Stimulated activated CD4-positive, alpha-beta T cell treated with anti-CD3 and anti-CD28 coated beads, Interleukin-4, amount 100 ng/mL, for 48 hours (primary cell): ENCODE data around the gene ANKRD23.

Source experiments
- DNase-seq, 2 donors: peaks; one replicate each; pipeline ENCODE4 v3.0.0-alpha.2; 2020; ENCODE audit warnings: low read depth in 2 of 2

Gene ANKRD23

GRCh38 chr2:96838345-96839292 is 5.2 kb downstream of the ANKRD23 start:
- no peak for DNase-seq

- no peak for DNase-seq
These were observed 6.2 kb downstream of the ANKRD23 start for GRCh38 chr2:96837575-96837974.

- DNase-seq, result no peak
These were observed 8.0 kb downstream of the ANKRD23 start for GRCh38 chr2:96835830-96836229.

- DNase-seq, result no peak
These were observed 10.9 kb downstream of the ANKRD23 start for GRCh38 chr2:96832754-96833507.

- no peak for DNase-seq
These were observed 11.4 kb downstream of the ANKRD23 start for GRCh38 chr2:96832408-96832753.

GRCh38 chr2:96831679-96832078 is 12.1 kb downstream of the ANKRD23 start:
- DNase-seq, result no peak

GRCh38 chr2:96830044-96830562 is 13.7 kb downstream of the ANKRD23 start:
- no peak for DNase-seq

GRCh38 chr2:96828874-96829273 is 14.9 kb downstream of the ANKRD23 start:
- DNase-seq, result no peak

- no peak for DNase-seq
These were observed 15.4 kb downstream of the ANKRD23 start for GRCh38 chr2:96828436-96828835.

GRCh38 chr2:96826546-96827278 is 17.1 kb downstream of the ANKRD23 start:
- DNase-seq, result no peak

GRCh38 chr2:96825057-96825456 is 18.8 kb downstream of the ANKRD23 start:
- no peak for DNase-seq

- DNase-seq, result no peak
These were observed 19.5 kb downstream of the ANKRD23 start for GRCh38 chr2:96824079-96824870.

- no peak for DNase-seq
These were observed 20.6 kb downstream of the ANKRD23 start for GRCh38 chr2:96823198-96823597.

- DNase-seq, result no peak
These were observed 21.0 kb downstream of the ANKRD23 start for GRCh38 chr2:96822786-96823185.

GRCh38 chr2:96821113-96821675 is 22.6 kb downstream of the ANKRD23 start:
- no peak for DNase-seq

GRCh38 chr2:96819876-96820511 is 23.8 kb downstream of the ANKRD23 start:
- DNase-seq, result no peak

- DNase-seq, result no peak
These were observed 24.5 kb downstream of the ANKRD23 start for GRCh38 chr2:96819128-96819875.

- no peak for DNase-seq
These were observed 25.9 kb downstream of the ANKRD23 start for GRCh38 chr2:96817882-96818281.

GRCh38 chr2:96816836-96817702 is 26.8 kb downstream of the ANKRD23 start:
- no peak for DNase-seq
